ENCODE measurements around the gene SIX5.

The SIX5 gene

GRCh38 chr19:45784096-45784495 lies 15.0 kb upstream of the SIX5 start:
- DNase-seq (ENCODE audit: extremely low read depth, insufficient read length), result no peak
- H3K36me3 ChIP-seq (ENCODE audit: control insufficient read depth, insufficient read depth, low read length), result peaks cover 26% of the 10 kb centered on the region
- TF ChIP-seq, protein P1, sequence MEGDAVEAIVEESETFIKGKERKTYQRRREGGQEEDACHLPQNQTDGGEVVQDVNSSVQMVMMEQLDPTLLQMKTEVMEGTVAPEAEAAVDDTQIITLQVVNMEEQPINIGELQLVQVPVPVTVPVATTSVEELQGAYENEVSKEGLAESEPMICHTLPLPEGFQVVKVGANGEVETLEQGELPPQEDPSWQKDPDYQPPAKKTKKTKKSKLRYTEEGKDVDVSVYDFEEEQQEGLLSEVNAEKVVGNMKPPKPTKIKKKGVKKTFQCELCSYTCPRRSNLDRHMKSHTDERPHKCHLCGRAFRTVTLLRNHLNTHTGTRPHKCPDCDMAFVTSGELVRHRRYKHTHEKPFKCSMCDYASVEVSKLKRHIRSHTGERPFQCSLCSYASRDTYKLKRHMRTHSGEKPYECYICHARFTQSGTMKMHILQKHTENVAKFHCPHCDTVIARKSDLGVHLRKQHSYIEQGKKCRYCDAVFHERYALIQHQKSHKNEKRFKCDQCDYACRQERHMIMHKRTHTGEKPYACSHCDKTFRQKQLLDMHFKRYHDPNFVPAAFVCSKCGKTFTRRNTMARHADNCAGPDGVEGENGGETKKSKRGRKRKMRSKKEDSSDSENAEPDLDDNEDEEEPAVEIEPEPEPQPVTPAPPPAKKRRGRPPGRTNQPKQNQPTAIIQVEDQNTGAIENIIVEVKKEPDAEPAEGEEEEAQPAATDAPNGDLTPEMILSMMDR (IDR thresholded peaks at IDR 0.05; ENCODE audit: insufficient read depth, low read length, poor library complexity, severe bottlenecking), result no peak
- H3K27me3 ChIP-seq (replicated peaks; ENCODE audit: control insufficient read depth, insufficient read depth, low read length), result no peaks in the 10 kb centered on the region
- H3K4me3 ChIP-seq (replicated peaks; ENCODE audit: low read depth, low read length), result no peak overlapping the region

- peaks cover 22% of the 10 kb centered on the region for H3K36me3 ChIP-seq (ENCODE audit: control insufficient read depth, insufficient read depth, low read length)
- H3K4me3 ChIP-seq (replicated peaks; ENCODE audit: low read depth, low read length), result no peak overlapping the region
- TF ChIP-seq, protein P1 (IDR thresholded peaks at IDR 0.05; ENCODE audit: insufficient read depth, low read length, poor library complexity, severe bottlenecking), result no peak
- no peak for DNase-seq (ENCODE audit: extremely low read depth, insufficient read length)
- no peaks in the 10 kb centered on the region for H3K27me3 ChIP-seq (replicated peaks; ENCODE audit: control insufficient read depth, insufficient read depth, low read length)
These were observed 14.1 kb upstream of the SIX5 start for GRCh38 chr19:45782820-45783785.

- no peak within 1 kb of the TSS for H3K4me3 ChIP-seq (replicated peaks; ENCODE audit: low read depth, low read length)
- H3K36me3 ChIP-seq (ENCODE audit: control insufficient read depth, insufficient read depth, low read length), result peaks cover 25% of the 10 kb centered on the region
- H3K27me3 ChIP-seq (replicated peaks; ENCODE audit: control insufficient read depth, insufficient read depth, low read length), result no peaks in the 10 kb centered on the region
- no peak for DNase-seq (ENCODE audit: extremely low read depth, insufficient read length)
- TF ChIP-seq, protein P1 (IDR thresholded peaks at IDR 0.05; ENCODE audit: insufficient read depth, low read length, poor library complexity, severe bottlenecking), result no peak
These were observed 13.2 kb upstream of the SIX5 start, which contains the start of gene DMPK for GRCh38 chr19:45782162-45782691. Gene DMPK, minus strand, starts transcription at chr19:45782490. Its CDS starts 138 bp downstream, at chr19:45782352.

DNA sequence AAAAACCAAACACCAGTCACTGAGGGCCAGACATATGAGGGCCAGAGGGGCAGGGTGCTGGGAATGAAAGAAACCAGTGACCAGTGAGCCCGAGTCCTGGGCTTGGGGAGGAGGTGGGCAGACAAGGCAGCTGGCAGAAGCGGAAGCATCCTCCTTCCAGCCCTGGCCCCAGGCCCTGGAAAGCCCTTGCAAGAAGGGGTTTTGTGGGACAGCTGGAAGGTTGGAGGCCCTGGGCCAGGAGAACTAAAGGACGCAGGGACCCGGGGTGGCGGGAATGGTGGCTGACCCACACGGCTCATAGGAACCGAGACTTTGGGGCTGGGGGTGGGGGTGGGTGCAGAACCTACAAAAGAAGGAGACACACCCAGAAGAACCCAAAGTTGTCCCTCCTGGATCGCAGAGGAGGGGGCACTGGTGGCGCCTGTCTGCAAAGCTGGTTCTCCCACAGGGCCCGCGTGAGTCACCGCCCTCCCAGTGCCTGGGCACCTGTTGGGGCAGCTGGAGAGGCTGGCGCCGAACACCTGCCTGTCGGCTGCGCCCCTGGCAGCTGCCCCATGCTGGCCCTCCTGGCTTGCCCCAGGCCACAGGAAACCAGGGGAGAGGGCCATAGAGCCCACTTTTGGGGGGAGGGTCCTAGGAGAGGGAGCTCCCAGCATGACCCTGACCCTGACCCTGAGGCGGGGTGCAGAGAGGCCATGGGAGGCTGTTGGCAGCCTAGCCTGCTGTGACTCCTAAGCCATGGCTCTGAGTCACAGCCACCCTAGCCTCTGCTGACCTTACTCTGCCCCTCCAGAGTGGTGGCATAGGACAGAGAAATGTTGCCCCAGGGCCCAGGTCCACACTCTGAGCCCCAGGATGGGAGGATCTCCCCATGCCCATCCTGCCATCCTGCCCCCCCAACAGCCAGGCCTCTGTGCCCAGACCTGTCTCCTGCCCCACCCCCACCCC lies 12.4 kb upstream of the SIX5 start:
- DNase-seq (ENCODE audit: extremely low read depth, insufficient read length), result no peak
- no peaks in the 10 kb centered on the region for H3K27me3 ChIP-seq (replicated peaks; ENCODE audit: control insufficient read depth, insufficient read depth, low read length)
- TF ChIP-seq, protein P1 (IDR thresholded peaks at IDR 0.05; ENCODE audit: insufficient read depth, low read length, poor library complexity, severe bottlenecking), result no peak
- no peak overlapping the region for H3K4me3 ChIP-seq (replicated peaks; ENCODE audit: low read depth, low read length)
- H3K36me3 ChIP-seq (ENCODE audit: control insufficient read depth, insufficient read depth, low read length), result peaks cover 21% of the 10 kb centered on the region

DNA sequence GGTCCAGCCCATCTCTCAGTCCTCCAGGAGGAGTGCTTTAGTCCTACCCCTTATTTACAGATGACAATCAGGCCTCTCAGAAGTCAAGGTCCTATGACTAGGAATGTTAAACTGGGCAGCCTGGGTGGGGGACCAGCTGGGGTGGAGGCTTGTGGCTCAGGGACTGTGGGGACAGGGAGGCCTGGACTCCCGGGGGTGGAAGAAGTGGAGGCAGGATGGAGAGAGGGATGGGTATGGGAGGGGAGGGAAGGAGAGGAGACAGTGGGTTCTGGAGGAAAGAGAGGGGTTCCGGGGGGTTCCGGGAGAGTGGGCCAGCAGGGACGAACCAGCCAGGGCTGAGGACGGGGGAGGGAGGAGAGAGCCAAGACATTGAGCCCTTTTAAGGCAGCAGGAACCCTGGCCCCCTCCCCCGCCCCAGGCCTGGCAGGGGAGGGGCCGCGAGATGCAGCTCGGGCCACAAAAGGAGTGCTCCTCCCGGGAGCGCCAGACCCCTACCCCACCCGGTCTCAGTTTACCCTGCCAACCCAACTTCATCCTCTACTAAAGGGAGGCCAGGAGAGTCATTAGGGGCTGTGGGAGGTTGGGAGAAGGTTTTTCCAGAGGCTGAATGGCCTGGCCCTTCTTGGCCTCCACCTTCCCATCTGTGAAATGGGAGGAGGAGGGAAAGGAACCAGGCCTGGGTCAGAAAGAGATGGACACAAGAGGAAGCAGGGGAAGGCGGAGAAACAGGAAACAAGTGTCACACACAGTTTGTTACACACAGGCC lies 11.6 kb upstream of the SIX5 start:
- no peak overlapping the region for H3K4me3 ChIP-seq (replicated peaks; ENCODE audit: low read depth, low read length)

More for the DNA sequence above, 11.6 kb upstream of the SIX5 start:
- no peaks in the 10 kb centered on the region for H3K27me3 ChIP-seq (replicated peaks; ENCODE audit: control insufficient read depth, insufficient read depth, low read length)
- TF ChIP-seq, protein P1 (IDR thresholded peaks at IDR 0.05; ENCODE audit: insufficient read depth, low read length, poor library complexity, severe bottlenecking), result no peak
- H3K36me3 ChIP-seq (ENCODE audit: control insufficient read depth, insufficient read depth, low read length), result peaks cover 18% of the 10 kb centered on the region
- no peak for DNase-seq (ENCODE audit: extremely low read depth, insufficient read length)

Data from GM06990 (cell line).